ENCODE results near the gene TF. TPM values are rescaled to one million over a fixed set of nuclear protein-coding genes. Genes with fewer than 3 reads are reported as not detected.

The TF gene
- total RNA-seq, 1 donor from 2014 or later, result 0.13 TPM

DNA sequence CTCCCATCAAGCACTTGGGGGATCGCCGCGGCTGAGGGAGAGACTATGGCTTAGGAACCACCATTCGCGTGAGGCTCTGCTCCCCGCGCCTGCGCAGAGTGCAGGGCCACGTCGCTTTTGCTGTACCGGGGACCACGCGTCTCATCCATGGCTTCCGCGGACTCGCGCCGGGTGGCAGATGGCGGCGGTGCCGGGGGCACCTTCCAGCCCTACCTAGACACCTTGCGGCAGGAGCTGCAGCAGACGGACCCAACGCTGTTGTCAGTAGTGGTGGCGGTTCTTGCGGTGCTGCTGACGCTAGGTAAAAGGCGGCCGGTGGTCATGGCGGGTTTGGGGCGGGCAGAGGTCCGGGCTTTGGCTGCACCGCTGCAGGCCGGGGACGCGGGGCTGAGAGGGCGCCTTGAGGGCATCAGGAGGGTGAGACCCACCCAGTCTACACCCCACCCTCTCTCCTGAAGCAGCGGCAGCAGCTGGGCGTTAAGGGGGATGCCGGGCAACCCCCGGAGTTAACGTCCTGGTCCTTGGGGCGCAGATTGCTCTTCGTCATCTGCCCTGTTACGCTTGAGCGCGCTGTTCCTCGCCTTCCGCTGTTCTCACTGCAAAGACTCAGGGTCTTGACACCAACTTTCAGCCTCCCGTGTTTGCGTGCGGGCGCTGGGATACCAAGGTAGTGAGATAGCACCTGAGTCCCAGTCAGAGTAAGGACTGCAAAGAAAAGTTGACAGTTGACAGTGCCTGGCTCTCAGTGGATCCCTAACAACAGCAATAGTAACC, 59.7 kb downstream of the TF start, which contains the start of gene SRPRB:
Gene SRPRB (plus strand): TSS at position 114 of the 774 bp plus-strand sequence. CDS start 34 bp downstream, at position 148.
- DNase-seq (ENCODE audit: low read depth in 2 of 2), result peak; percentile 87 to 95

DNA sequence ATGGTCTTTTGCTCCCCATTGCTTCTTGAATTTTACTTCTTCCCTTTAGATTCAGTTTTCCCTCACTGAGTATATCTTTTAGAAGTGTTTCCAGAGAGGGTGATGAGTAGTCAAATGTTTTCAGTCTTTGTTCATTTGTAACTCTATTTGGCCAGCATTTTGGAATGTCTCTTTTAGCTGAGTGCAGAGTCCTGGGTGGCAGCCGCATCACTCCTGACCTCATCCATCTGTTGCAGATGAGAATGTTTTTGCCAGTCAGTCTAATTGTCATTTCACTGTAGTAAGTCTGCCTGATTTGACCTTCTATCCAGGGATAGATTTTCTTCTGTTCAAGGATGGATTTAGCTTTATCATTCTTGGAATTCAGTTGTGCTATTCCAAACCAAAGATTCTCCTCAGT, 66.7 kb downstream of the TF start:
- no peak for DNase-seq (ENCODE audit: low read depth in 2 of 2)

DNA sequence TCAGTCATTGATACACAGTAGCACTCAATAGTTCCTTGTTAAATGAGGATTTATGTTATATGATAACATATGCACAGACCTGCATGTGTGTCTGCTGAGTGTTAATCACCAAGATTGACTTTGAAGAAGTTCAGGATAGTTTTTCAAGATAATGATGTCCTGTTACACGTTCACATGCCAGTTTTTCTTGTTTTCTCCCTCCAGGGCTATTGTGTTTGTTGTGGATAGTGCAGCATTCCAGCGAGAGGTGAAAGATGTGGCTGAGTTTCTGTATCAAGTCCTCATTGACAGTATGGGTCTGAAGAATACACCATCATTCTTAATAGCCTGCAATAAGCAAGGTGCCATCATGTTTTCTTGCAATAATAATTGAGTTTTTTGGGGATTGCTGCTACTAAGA, 69.2 kb downstream of the TF start:
- DNase-seq (ENCODE audit: low read depth in 2 of 2), result no peak

DNA sequence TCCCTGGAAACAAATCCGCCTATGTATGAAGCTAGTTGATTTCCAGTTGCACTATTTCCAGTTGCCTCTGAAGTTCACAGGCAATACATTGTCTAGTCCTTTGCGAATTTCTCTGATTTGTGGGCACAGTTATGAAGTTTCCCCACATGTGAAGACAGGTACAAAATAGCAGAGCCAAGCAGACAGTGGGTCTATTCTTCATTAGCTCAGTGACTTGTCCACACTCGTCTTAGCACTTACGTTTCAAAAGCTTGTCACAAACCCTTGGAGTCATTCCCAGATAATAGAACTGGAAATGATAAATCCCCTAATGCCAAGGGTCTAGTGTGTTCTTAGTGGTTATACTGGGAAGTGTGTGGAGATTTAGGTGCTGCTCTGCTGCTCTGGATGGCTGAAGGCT, 73.9 kb downstream of the TF start:
- no peak for DNase-seq (ENCODE audit: low read depth in 2 of 2)

DNA sequence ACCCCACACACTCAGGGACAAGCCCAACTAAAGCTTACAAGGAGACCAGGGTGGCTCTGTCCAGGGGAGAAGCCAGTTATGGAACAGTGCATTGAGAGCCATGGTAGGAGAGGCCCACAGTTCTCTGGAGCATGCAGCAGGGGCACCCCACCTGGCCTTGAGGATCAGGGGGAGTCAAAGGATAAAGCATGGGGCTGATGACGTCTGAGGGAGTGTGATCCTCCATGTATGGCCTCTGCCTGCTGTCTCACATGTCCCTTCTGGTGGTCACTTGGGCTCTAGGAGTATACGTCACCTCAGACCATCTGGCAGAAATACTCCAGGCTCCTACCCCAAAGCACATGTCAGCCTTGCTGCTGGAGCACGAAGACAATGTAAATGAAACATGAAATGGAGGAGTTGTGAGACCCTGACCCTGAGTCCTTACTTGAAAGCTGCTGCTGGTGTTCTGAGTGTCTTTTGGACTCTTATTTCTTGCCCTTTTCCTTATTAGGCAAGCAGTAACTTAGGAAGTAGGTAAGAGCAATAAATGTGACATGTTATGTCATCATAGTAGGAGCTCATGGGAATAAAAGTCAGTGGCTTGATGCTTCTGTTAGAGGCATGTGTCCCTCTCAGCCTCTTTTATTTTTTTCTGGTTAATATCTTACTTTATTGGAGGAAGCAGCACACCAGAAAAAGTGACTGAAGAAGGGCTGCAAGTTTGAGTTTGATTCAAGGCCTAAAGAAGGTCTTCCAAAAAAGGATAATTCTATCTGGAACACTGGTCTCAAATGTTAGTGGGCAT, 74.9 kb downstream of the TF start:
- no peak for DNase-seq (ENCODE audit: low read depth in 2 of 2)

DNA sequence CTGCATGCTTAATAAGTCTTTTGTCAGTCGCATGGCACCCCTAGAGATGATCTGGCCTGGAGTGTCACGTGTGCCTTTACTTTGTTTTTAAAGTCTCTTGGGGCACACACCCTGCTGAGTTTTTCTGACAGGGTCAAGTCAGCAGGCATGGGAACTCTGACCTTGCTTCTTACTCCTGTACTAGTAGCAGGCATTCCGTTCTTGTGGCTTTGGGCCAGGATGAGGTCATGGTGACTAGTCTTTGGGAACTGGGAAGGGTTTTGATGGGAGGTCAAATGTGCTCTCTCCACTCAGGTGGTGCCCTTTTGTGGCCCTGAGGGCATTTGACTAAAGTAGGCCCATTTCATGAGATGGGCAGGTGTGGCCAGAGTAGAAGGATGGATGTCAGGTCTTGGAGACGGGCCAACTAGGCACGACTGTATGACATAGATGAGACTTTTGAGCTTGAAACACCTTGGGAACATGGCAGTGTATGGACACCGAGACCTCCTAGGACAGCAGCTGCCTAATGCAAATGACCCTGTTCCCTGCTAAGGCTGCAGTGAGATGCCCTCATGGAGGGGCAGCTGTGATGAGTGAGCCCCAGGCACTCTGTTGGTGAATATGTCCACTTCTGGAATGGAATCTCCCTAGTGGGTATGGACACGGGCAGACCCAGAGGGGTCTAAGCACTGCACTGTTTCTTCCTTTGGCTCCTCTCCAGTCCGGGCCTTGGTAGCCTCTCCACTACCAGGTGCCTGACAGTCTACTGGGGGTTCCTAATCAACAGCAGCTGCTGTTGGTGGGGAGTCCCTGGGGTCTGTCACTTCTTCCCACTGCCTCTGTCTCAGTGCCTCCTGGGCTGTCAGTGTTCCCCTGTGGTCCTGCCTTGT, 75.8 kb downstream of the TF start:
- DNase-seq (ENCODE audit: low read depth in 2 of 2), result peak in 1 of 2 donors; percentile 39

DNA sequence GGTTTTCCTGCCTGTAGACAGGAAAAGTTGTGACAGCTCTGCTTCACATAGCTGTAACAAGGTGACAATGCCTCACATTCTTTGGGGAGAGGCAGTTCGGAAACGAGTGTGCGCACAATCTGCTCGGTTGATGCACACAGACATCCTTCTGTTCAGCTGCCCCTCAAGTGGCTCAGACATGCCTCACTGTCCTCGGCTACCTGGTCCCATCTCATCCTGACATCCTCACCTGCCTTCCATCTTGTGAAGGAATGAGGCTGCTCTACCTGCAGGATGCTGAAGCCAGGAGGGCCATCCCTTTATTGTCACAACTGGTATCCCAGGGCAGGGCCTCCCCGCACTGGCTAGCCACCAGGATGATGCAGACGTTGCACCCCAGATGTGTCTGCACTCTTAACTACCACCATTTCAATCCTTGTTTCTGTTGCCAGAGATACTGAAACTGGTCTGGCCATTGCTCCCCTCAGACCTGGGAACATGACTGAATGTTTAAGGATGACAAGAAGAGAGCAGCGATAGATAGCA, 78.8 kb downstream of the TF start:
- no peak for DNase-seq (ENCODE audit: low read depth in 2 of 2)

DNA sequence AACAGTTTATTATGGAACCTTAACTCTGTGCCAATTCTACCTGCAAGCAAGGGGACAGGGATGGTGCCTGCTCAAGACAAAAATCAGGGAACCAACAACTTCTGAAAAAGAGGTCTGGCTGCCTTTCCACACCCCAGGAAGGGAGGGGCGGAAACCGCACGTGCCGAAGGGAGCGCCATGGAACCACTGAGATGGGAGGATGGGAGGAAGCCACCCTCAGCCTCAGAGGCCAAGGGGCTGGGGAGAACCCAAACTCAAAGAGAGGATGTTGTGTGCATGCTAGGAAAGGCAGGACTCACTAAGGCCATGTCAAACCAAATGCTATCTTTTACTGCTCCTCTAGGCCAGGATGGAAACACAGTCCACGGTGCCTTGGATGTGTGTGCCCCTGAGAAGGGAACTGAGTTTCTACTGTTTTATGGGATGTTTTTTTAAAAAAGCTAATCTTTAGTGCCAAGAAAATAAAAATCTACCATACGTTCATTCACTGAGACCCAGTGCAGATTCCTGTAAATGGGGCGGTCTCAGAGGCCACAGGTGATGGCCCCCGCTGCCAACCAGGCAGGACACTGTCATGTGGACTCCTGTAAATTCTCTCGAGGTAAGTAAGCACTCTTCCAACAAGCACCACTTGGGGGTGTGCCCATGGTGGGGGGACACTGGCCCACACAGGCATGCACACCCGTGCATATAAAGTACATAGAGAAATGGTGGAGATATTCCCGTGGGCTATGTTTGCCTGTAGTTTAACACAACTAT, 80.0 kb downstream of the TF start:
- no peak for DNase-seq (ENCODE audit: low read depth in 2 of 2)

DNA sequence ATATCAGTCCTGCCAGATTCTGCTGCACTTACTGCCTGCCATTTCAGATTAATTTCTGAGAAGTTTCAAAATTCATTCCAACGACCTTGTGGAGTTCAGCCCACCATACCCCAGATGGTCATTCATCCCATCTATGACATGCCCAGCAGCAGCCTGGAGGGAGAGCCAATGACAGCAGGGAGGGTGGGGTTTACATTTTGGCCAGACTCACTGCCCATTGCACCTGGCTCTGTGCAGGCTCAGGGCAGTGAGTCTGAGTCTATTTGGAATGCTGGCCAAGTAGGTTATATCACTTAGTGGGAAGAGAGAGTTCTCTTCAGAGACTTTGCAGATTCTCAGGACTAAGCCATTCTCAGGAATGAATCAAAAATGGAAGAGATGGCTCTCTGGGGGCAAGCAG, 80.9 kb downstream of the TF start:
- no peak for DNase-seq (ENCODE audit: low read depth in 2 of 2)

DNA sequence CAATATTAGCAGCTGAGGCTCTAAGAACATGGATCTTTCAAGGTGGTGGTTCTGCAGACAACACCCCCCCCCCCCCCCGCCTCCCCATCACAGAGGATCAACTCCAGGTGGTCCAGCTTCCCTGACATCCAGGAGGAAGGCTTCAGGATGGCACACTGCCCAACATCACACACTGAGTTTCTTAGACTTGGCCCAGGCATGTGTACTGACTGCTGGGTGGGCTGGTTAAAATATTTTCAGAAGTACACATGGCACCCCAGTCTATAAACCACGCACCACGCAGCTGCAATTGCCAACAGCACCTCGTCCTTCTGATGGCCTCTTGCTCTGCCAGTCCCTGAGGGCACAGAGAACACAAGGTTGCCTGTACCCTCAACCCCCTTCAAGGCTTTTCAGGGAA, 81.5 kb downstream of the TF start:
- no peak for DNase-seq (ENCODE audit: low read depth in 2 of 2)

DNA sequence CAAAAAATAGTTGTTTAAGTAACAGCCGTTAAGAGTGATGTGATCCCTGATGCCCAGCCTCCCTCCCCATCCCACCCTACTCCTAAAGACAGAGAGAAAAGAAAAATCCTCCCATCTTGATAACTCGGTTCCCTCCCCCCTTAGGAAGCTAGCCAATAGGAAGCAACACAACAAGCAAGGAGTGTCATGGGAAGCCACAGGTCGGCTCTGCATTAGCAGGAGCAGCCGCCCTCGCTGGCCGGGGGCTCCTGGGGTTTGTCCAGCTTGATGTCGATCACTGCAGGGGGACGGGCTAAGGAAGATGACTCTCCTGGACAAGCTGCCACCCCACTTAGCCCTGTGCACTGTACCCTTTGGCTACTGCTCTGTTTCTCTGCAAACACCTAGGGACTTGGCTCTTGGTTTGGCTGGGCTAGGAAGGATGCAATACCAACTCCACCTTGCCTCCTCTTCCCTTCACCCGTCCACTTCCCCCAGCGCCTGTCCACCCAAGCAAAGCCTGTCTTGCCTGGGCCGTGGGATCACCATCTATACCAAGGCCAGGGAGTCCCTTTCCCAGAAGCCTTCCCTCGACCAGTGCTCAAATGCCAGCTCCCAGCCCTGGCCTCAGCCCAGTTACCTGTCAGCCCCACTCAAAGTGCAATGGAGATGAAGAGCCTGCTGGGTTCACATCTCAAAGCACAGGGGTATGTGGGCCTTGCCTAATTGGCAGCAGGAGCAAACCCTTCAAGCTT, 82.5 kb downstream of the TF start:
- no peak for DNase-seq (ENCODE audit: low read depth in 2 of 2)

DNA sequence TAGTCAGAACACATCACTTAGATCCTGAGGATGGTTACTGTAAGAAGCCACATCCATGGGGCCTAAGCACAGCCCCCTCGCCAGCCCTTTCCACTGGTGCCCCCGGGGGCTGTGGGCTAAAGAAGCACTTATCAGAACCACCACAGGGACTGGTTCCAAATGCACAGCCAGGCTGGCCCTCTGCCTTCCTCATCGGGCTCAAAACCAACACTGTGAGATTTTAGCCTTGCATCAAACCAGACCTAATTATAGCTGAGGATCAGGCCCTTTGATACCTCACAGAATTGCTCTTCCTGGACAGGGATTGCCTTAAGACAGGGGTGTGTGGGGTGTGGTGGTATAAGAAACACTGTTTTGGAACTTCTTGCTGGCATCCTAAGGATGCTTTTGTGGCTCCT, 83.1 kb downstream of the TF start:
- DNase-seq (ENCODE audit: low read depth in 2 of 2), result no peak

DNA sequence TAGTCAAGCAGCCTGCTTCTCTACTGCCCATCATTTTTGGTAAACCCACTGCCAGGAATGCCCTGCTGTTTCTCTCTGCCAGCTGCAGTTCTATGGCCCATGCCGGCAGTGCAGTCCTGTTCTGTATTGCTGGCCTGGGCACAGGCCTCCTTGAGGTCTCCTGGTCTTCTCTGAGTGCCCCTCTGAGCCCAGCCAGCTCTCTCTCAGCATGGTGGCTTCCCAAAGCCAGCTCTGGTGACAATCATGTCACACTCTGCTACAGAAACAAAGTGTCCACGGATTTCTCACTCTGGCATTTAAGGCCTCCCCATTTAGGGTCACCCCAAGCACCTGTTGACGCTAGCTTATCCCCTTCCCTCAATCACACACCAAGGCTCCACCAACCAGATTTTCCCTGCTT, 83.9 kb downstream of the TF start:
- no peak for DNase-seq (ENCODE audit: low read depth in 2 of 2)

DNA sequence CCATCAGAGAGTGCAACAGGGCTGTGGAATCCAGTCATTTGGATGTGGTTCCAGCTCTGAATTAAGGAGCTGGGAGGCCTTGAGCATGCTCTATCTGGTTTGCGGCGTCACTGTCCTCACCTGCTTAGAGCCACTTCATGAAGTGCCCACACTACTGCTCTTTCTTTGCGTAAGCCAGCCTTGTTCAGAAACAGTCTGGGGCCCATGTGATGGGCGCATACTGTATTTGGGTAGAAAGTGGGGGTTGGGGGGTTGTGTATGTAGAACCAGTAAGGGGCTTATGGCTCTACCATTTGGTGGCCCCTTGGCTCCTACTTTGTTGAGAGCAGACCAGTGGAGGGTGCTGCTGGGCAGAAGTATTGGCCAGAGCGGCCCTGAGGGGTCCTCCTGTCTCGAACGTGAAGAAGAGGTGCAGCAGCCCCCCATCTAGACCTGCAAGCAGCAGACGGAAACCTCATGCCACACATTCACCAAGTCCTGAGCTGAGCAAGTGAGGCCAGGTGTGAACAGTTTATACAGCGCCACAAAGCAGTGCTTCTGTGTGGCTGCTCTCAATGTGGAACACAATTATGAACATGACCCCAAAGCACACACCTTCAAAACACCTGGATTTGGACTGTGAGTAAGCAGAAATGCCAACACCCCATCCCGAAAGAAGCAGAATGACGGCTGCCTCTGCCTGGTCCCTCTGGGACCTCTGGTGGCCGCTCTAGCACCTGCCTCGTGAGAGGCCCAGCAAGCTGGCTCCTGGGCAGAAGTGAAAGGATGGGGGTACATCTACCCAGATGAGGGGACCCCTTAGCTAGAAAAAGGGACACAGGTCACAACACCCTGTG, 86.0 kb downstream of the TF start:
- no peak for DNase-seq (ENCODE audit: low read depth in 2 of 2)

DNA sequence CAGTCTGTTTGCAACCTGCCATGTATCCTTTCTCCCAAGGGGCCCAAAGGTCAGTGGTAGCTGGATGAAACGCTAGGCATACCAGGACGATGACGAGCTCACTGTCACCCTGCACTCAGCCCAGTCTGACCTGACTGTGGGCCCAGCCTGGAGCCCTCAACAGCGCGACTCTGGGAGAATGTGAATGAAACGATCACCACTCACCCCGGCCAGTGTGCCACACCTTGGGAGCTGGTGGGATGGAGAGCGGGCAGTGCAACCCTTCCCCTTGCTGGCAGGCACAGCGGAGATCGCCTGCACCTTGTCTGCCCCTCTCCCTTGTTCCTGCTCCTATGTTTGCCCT, 86.6 kb downstream of the TF start:
- no peak for DNase-seq (ENCODE audit: low read depth in 2 of 2)

DNA sequence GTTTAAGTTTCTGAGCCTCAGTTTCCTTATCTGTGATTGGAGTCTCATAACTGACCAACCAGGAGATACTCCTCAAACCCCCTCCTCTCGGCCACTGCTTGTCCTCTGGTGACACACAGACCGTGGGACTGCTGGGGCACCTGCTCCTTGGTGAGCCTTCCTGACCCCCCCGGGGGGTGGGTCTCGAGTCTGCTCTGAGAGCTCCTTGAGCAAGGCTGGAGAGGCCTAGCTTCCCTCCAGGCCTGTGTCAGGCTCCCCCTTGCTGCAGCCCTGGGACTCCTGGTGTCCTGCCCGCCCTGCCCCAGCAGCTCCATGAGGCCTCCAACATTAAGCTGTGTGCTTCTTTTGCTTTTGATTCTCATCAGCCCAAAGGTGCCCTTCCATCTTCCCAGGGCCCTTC, 87.1 kb downstream of the TF start:
- DNase-seq (ENCODE audit: low read depth in 2 of 2), result no peak

DNA sequence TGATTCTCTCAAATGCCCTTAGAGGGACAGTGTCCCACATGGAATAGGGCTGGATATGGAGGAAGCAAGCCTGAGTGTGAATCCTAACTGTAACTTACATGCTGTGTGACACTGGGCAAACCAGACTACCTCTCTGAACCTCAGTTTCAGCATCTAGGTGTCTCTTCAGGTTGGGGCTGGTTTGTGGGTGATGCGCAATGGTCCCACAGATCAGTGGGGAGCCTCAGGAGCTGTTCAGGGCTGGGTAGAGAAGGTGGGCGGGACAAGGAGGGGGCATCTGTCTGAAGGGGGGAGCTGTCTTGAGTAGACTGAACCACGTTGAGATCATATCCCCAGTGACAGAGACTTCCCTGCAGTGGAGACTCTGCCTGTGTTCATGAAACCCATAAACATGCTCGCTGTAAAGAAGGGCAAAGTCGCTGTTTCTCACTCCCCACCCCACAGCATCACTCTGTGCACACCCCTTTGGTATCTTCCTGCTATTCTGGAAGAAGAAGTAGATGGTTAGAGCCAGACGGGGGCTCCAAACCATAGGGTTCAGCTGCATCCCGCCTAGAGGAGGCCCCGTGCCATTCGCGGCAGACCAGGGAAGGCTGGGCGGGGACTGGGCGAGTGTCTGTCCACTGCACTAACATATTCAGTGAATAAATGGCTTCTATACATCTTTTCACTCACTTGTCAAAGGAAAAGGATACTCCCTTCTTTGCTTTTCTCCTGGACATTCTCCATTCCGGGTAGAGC, 87.9 kb downstream of the TF start:
- DNase-seq (ENCODE audit: low read depth in 2 of 2), result no peak

DNA sequence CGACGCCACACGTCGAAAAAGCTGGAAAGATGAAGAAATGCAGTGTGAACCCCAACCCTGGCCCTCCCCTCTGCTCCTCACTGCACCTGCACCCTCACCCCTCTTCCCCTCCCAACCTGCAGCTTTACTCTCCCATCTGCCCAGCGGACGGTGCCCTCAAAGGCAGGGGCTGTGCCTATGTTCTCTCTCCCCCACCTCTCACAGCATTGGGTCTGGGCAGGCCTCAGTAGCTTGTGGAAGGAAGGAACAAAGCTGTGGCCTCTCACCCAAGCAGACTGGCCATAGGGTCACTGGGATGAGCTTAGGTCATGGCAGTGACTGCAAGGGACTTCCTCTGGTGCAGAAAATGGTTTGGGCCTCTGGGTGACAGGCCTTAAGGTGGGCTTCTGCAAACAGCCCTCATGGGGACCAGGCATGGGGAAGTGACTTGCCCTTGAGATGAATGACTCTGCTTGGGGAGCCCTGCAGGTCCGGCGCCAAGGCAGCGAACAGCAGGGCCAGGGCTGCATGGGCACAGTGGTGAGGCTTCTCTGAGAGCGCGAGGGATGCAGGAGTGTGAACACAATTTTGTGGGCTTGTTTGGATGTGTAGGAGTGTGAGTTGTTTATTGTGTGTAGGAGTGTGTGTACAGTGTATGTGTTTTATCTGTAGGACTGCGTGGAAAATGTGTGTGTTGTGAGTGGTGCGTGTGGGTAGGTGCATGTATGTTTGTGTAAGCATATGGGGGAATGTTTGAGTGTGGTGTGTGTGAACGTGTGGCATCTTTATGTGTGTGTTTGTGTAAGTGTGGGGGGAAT, 88.6 kb downstream of the TF start:
- DNase-seq (ENCODE audit: low read depth in 2 of 2), result no peak

Data from dermis microvascular lymphatic vessel endothelial cell (primary cell).